Amygdala (tissue), 56 donors: ENCODE data around the gene PDE7B.

Source experiments
- DNase-seq, 56 donors: peaks; one replicate each; lab custom pipeline; 2025; lab: John Stamatoyannopoulos, UW

PDE7B gene

GRCh38 chr6:135972586-135972985 is 121.1 kb downstream of the PDE7B start:
- no peak for DNase-seq

DNA sequence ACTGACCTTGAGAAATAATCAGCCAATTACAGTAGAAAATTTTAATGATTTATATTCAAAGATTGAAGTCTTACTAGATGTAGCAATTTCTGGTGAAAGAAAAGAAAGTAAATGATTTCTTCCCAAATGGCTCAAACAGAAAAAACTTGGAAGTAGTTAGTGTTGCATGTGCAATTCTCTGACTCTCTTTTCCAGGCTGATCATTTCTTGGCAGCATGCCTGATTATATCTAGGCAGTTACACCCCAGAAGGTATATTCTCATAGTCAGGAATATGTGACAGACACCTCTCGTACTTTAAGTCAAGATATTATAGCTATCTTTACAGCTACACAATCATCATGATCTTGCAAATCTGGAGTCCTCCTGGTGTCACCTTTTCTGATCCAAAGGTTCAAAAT is 122.9 kb downstream of the PDE7B start:
- DNase-seq = no peak

GRCh38 chr6:135976585-135976984 is 125.1 kb downstream of the PDE7B start:
- no peak for DNase-seq

GRCh38 chr6:135983093-135983492 is 131.6 kb downstream of the PDE7B start:
- no peak for DNase-seq

GRCh38 chr6:135983718-135984343 is 132.3 kb downstream of the PDE7B start:
- no peak for DNase-seq

GRCh38 chr6:135985471-135985870 is 134.0 kb downstream of the PDE7B start:
- DNase-seq = no peak

DNA sequence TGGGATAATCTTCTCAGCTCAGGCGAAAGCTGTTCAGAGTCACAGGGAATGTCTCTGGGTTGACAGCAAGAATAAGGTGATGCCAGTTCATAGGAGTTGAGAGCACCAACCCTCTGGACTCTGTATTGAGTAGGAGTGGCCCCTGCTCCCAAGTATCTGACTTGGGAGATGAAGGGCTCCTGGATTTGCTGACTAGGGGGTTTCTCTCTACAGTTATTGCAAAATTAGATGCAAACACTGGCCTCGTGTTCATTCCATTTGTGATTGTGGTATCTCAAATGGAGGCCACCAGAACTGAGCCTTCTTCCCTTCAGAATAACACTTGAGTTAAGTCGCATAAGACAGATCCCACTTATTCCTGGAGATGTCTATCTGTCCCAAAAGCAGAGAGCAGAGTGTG is 135.7 kb downstream of the PDE7B start:
- DNase-seq = no peak

DNA sequence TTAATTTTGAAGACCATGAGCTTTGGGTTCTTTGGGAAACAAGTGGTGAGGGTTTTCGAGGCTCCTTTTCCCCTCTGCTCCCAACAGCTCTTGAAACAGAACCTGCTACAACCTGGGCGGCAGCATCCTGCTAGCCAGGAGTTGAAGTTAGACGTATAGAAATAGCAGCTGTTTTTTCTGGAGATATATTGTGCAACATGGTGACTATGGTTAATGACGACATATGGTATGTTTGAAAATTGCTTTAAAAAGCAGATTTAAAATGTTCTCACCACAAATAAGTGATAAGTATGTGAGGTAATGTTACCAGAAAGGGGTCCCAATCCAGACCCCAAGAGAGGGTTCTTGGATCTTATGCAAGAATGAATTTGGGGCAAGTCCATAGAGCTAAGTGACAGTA is 138.9 kb downstream of the PDE7B start:
- no peak for DNase-seq

DNA sequence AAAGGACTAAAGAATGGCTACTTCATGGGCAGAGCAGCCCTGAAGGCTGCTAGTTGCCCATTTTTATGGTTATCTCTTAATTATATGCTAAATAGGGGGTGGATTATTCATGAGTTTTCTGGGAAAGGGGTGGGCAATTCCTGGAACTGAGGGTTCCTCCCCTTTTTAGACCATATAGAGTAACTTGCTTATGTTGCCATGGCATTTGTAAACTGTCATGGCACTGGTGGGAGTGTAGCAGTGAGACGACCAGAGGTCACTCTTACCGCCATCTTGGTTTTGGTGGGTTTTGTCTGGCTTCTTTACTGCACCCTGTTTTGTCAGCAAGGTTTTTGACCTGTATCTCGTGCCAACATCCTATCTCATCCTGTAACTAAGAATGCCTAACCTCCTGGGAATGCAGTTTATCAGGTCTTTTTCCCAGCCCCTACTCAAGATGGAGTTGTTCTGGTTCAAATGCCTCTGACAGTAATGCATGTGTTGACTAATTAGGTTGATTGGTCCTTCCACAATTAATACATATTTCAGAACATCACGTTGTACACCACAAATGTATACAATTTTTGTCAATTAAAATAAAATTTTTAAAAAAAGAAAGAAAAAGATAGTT is 139.5 kb downstream of the PDE7B start:
- no peak for DNase-seq

DNA sequence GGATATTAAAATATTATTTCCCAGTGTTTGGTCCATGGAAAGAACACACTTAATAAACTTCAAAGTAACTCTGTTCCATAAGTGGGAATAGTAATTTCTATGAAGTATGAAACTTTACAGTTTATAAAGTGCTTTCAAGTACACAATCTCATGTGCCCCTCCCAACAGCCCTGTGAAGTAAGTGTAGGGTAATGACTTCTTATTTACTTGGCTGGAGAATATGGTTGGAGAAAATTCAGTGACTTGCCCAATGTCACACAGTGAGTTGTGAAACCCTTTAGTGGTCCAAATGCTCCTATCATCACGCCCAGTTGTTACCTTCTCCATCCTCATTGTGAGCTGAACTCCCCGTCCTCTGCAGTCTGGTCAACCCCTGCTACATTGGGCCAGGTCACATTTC is 141.2 kb downstream of the PDE7B start:
- DNase-seq = no peak

DNA sequence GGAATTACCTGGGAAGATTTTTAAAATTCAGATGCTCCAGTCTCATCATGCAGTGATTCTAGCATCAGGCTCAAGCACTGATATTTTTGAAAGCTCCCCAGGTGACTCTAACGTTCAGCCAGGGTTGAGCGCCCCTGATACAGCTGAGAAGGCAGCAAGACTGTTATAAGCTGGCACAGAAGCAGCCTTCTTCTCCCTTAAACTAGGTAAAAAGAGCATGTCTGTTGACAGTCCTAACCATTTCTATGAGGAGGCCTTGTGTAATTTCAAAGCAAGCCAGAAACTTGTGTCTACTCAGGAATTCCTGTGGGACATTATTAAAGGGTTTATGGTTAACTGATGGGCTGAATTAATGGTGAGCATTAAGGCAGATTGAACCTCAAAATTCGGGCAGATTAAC is 141.9 kb downstream of the PDE7B start:
- no peak for DNase-seq

DNA sequence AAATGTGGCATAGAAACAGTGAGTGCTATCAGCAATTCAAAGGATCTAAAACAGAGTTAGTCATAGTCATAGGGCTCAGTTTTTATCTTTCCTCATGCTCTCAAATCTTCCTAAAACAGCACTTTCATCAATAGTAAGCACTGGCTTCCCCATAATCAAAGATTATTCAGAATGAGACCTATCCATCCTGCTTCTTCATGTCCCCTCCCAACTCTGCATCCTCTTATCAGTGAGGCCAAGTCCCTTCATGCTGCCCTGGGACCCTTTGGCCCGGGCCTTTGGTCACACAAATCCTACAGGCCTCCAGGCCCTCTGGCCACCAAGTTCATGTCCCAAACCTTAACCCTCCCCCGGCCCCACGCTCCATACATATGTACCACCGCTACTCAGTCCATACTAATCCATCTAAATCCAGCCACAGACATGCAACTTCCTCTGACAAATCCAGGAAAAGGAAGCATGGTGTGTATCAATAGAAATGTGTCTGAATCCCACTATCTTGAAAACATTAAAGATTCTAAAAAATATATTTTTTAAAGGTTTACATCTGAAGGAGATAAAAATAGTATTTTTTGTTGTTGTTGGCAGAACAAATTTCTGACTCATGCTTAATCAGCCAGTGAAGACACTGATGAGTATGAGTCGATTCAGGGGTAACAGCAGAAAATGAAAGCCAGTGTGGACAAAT is 143.5 kb downstream of the PDE7B start:
- DNase-seq = no peak

DNA sequence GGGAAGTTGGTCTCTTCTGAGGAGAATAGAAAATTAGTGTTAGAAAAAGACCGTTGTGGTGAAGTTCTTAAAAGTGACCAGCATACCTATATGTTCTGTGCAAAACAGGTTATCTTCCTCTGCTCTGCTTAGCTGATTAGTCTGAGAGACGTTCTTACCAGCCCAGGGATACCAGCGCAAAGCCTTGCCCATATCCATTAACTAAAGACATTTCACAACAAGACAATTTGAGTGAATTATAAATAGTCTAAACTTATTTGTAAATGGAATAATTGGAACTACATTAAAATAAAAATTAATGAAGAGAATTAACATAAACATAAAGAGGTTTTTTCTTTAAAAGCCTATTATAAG is 144.0 kb downstream of the PDE7B start:
- DNase-seq = no peak

- no peak for DNase-seq
Measured at GRCh38 chr6:135996668-135997067, 145.2 kb downstream of the PDE7B start.

DNA sequence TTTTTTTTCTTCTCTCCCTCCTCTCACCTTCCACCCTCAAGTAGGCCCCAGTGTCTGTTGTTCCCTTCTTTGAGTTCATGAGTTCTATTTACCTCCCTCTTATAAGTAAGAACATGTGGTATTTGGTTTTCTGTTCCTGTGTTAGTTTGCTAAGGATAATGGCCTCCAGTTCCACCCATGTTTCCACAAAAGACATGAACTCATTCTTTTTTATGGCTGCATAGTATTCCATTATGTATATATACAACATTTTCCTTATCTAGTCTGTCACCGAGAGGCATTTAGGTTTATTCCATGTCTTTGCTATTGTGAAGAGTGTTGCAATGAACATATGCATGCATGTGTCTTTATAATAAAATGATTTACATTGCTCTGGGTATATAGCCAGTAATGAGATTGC is 147.9 kb downstream of the PDE7B start:
- no peak for DNase-seq

- DNase-seq = no peak
Measured at GRCh38 chr6:136007345-136007744, 155.8 kb downstream of the PDE7B start.

DNA sequence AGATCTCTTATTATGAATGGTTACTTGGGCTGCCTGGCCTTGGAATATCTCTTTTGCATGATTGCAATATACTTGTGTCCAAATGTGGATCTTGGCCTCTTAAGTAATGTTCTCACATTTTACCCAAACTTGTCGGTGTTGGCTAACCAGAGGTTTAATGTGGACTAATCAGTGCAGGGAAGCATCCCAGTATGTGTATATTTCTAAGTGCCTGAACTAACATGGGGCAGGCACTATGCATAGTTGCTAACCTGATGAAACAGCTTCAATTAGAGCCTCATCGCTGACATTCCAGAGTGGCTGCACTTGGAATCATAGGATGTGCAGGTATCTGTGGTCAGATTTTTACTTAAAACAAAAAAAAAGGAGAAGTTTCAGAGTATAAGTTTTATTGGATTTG is 160.0 kb downstream of the PDE7B start:
- no peak for DNase-seq

- DNase-seq = no peak
Measured at GRCh38 chr6:136012198-136012887, 160.8 kb downstream of the PDE7B start.

GRCh38 chr6:136012943-136013342 is 161.4 kb downstream of the PDE7B start:
- DNase-seq = no peak

GRCh38 chr6:136014454-136015437 is 163.2 kb downstream of the PDE7B start:
- no peak for DNase-seq
